K562 (cell line): ENCODE data around the gene PXK. TPM values are rescaled to one million over a fixed set of nuclear protein-coding genes. Genes with fewer than 3 reads are reported as not detected.

ENCODE experiments used
- ETV1 ChIP-seq: fragments of 450-650 bp; conservative IDR thresholded peaks from 2 replicates; pipeline ENCODE4 v1.6.1; 2016; ENCODE audit warnings: missing genetic modification characterization, control low read depth, low read depth, missing compliant biosample characterization
- JUND ChIP-seq, 2 experiments: IDR thresholded peaks; 2 replicates in 1 of 2; 3 replicates in 1 of 2; pipeline ENCODE4 v1.6.1; 2011; ENCODE audit warnings: borderline replicate concordance in 2 of 2, low read depth in 2 of 2, low read length in 2 of 2, improper control_type of control experiment in 1 of 2, missing biosample characterization in 1 of 2, missing genetic modification characterization in 1 of 2, missing genetic modification reagents in 1 of 2
- NEUROD1 ChIP-seq: fragments of 150-350 bp; IDR thresholded peaks from 2 replicates; pipeline ENCODE4 v1.6.1; 2014; ENCODE audit warnings: borderline replicate concordance, low read length, low read depth; ENCODE audit not compliant: partially characterized antibody
- SPI1 ChIP-seq: IDR thresholded peaks from 2 replicates; pipeline ENCODE4 v1.6.1; 2011; ENCODE audit warnings: low read depth, low read length, control low read depth, borderline replicate concordance
- THRB ChIP-seq: fragments of 450-650 bp; formaldehyde crosslinking; conservative IDR thresholded peaks from 2 replicates; pipeline ENCODE4 v1.4.0; 2022; ENCODE audit warnings: mild to moderate bottlenecking, missing genetic modification characterization
- ZFP36 ChIP-seq: fragments of 150-350 bp; IDR thresholded peaks from 2 replicates; pipeline ENCODE4 v1.6.1; 2018; ENCODE audit warnings: low read length, low read depth; ENCODE audit not compliant: partially characterized antibody
- ZNF77 ChIP-seq: fragments of 250-450 bp; sonication (Bioruptor Pico); IDR thresholded peaks from 2 replicates; pipeline ENCODE4 v1.5.0; 2020
- polyA plus RNA-seq, 8 experiments: library from polyadenylated mRNA; depleted of rRNA in 4 of 8; stranded (reverse) in 5 of 8; unstranded in 3 of 8; fragments of >200 nt; fragmentation: Nextera tagmentation in 2 of 8; fragmentation: Illumina TruSeq in 1 of 8; extraction: Ambion mirVana in 2 of 8; extraction: Trizol in 1 of 8; gene quantifications; 2 replicates each; pipeline versions ENCODE4 v1.2.1 to v1.2.3, GENCODE V29; 2011 to 2014; ENCODE audit warnings: inconsistent platforms in 1 of 8, missing spikeins in 1 of 8
- total RNA-seq, 7 experiments: library from RNA; depleted of rRNA in 6 of 7; stranded (reverse); fragments of >200 nt in 6 of 7; fragmentation: Illumina TruSeq in 2 of 7; extraction: Trizol in 2 of 7; gene quantifications; 2 replicates each; pipeline versions ENCODE4 v1.2.1 to v1.2.3, GENCODE V29; 2011 to 2021; ENCODE audit warnings: low replicate concordance in 1 of 7

PXK gene
- total and polyA plus RNA-seq, 9 of the 15 experiments (the other 6 are each of a cell fraction or from before 2014, with no cell fraction given) = 3.3 to 19.9 (median 11.3) TPM

- TF ChIP-seq ETV1 (tag) = no peak
- TF ChIP-seq ZNF77 = no peak
- peak; percentile 32 for TF ChIP-seq ZFP36
- TF ChIP-seq THRB (CRISPR knock-in tag) = no peak
- TF ChIP-seq SPI1 = no peak
- no peak for TF ChIP-seq JUND (IDR thresholded peaks at IDR 0.05; ENCODE audit: borderline replicate concordance, low read depth, low read length)
- TF ChIP-seq JUND (tag; IDR thresholded peaks at IDR 0.05; ENCODE audit: borderline replicate concordance, low read depth, low read length) = no peak
- TF ChIP-seq NEUROD1 = no peak
Observed at GRCh38 chr3:58331593-58332152, 1.0 kb upstream of the PXK start (continued).
